Heart right ventricle (tissue), 16 donors: ENCODE measurements around the gene PERM1. TPM values are rescaled to one million over a fixed set of nuclear protein-coding genes. Genes with fewer than 3 reads are reported as not detected.
A peak's percentile ranks its signal among the peaks of the same experiment; 100 is the strongest.

ENCODE experiments used
- ATAC-seq, 8 donors: fragments of 200-7000 bp; cut with Tn5 transposase; one replicate each; pipeline ENCODE4 v1.9.1; 2020; ENCODE audit warnings: mild to moderate bottlenecking in 8 of 8, moderate library complexity in 8 of 8, moderate number of reproducible peaks in 1 of 8
- DNase-seq, 2 donors: peaks; one replicate each; pipeline ENCODE4 v3.0.0-alpha.2; 2020
- H3K27ac ChIP-seq, 10 donors: fragments of 200-600 bp; sonication (generic) in 2 of 10; one replicate each; pipeline versions ENCODE4 v1.5.0 to v1.8.0; 2020 to 2022; ENCODE audit warnings: mild to moderate bottlenecking in 3 of 10
- H3K27me3 ChIP-seq, 7 donors: fragments of 200-600 bp; one replicate each; pipeline ENCODE4 v1.8.0; 2021 to 2022; ENCODE audit warnings: mild to moderate bottlenecking in 2 of 7
- H3K36me3 ChIP-seq, 9 donors: fragments of 200-600 bp; sonication (generic) in 1 of 9; one replicate each; pipeline versions ENCODE4 v1.5.0 to v1.8.0; 2020 to 2022; ENCODE audit warnings: mild to moderate bottlenecking in 2 of 9
- H3K4me1 ChIP-seq, 9 donors: fragments of 200-600 bp; sonication (generic) in 1 of 9; one replicate each; pipeline versions ENCODE4 v1.5.0 to v1.8.0; 2020 to 2022; ENCODE audit warnings: mild to moderate bottlenecking in 4 of 9
- H3K4me3 ChIP-seq, 10 donors: fragments of 200-600 bp; sonication (generic) in 2 of 10; one replicate each; pipeline versions ENCODE4 v1.5.0 to v1.8.0; 2020 to 2022; ENCODE audit warnings: mild to moderate bottlenecking in 7 of 10, moderate library complexity in 2 of 10
- H3K9me3 ChIP-seq, 11 donors: fragments of 200-600 bp in 10 of 11; sonication (generic) in 2 of 11; one replicate each; pipeline versions ENCODE4 v1.5.0 to v1.8.0; 2013 to 2022; ENCODE audit warnings: mild to moderate bottlenecking in 2 of 11, control low read depth in 1 of 11, moderate library complexity in 1 of 11
- CTCF ChIP-seq, 9 donors: fragments of 200-600 bp; sonication (generic) in 2 of 9; IDR thresholded peaks; one replicate each; pipeline versions ENCODE4 v1.5.0 to v1.8.0; 2021 to 2022; ENCODE audit warnings: antibody characterized with exemption in 9 of 9, mild to moderate bottlenecking in 5 of 9, moderate library complexity in 1 of 9
- WGBS, 2 donors: extraction: QIAGEN DNeasy Blood & Tissue Kit; methylation state at CpG; one replicate each; pipeline ENCODE4 v1.1.7; 2013; ENCODE audit warnings: inconsistent platforms in 1 of 2; 5-methylcytosine and 5-hydroxymethylcytosine counted together
- intact Hi-C, 10 donors: fragments of 100-400 bp; cut with DNase I; formaldehyde crosslinking; loops; one replicate each; pipeline versions ENCODE4 v1.11.1 to v1.14.2; 2022
- polyA plus RNA-seq, 2 donors: library from polyadenylated mRNA; stranded (reverse); fragments of 200-250 nt; gene quantifications; one replicate each; pipeline ENCODE4 v1.2.3, GENCODE V29; 2013
- total RNA-seq, 10 donors: library from RNA; stranded (reverse); fragmentation: NEBNext Ultra II Directional in 3 of 10; extraction: Animal tissue kit (Norgen Biotek cat#: 25700) in 3 of 10; gene quantifications; one replicate each; pipeline versions ENCODE4 v1.2.1 to v1.2.4, GENCODE V29; 2021 to 2023
- donor health status: Arrhythmogenic right ventricular cardiomyopathy.
- donor health status: ischemic (EF 13 %, LVEDD 7.1; RV severe dilation, severe dysfunction).
- donor health status: healthy with polysubstance abuse.
- donor health status: DM: no; HTN: yes; CAD: no.
- donor health status: DM: no; HTN: no; CAD: no.
- donor health status: ischemic (EF 25% LVEDD 6.9; RV normal size, moderate dysfunction).
- donor health status: ischemic (EF 25% LVEDD 5.7; RV mildly dilated, moderate dysfunction).
- donor health status: healthy.
- donor health status: DM: yes; HTN: yes; CAD: no.
- donor health status: Ischemic cardiomyopathy.
- donor health status: ischemic (EF 35%, LVEDD 5.7; RV mildly dilated, moderate dysfunction).
- donor health status: nonischemic (EF 11% LVEDD 7.7; RV severe dilation, severe dysfunction).
- donor health status: DM: yes; HTN: yes; CAD: no.
- donor health status: PGD.
- donor health status: ischemic (EF 29% LVEDD 5.4; RV normal size, mild dysfunction).
- donor health status: nonischemic (EF 23%, LVEDD 6.1; RV moderate dilation, normal function).

PERM1 gene
- total and polyA plus RNA-seq, 12 donors, result 55.1 to 513 (median 122) TPM

GRCh38 chr1:1001057-1001783 is 19.3 kb upstream of the PERM1 start:
- Histone ChIP-seq H3K4me1 (peaks cover 14 to 67% (median 39%) of the 10 kb centered on the region in 9 donors), H3K4me3 (peak overlapping the region; percentile 52 to 94 (median 76)), H3K27me3 (peaks cover 0 to 93% (median 0%) of the 10 kb centered on the region in 7 donors), H3K36me3 (peaks cover 0 to 17% (median 0%) of the 10 kb centered on the region in 9 donors), H3K27ac (peak overlapping the region; percentile 96 to 100 (median 100)), H3K9me3 (no peaks in the 10 kb centered on the region)
- ATAC-seq, result peak in 2 of 8 donors; percentile 1 to 5
- WGBS, 2 donors, result 1 to 2% methylated on average over 49 to 58 of the region's 58 CpGs
- DNase-seq, result peak; percentile 20 to 24
- intact Hi-C loops, result no loop called here
- TF ChIP-seq CTCF (IDR thresholded peaks at IDR 0.05), result no peak

- peak overlapping the region; percentile 52 to 94 (median 76) for H3K4me3 ChIP-seq
- peaks cover 0 to 93% (median 0%) of the 10 kb centered on the region in 7 donors for H3K27me3 ChIP-seq
- 1% methylated on average over 73 to 75 of the region's 75 CpGs for WGBS, 2 donors
- peak in 1 of 9 donors; percentile 13 for TF ChIP-seq CTCF (IDR thresholded peaks at IDR 0.05)
- intact Hi-C loops, result no loop called here
- H3K4me1 ChIP-seq, result peaks cover 9 to 60% (median 35%) of the 10 kb centered on the region in 9 donors
- peak; percentile 82 to 85 for DNase-seq
- peaks cover 0 to 17% (median 0%) of the 10 kb centered on the region in 9 donors for H3K36me3 ChIP-seq
- H3K9me3 ChIP-seq, result no peaks in the 10 kb centered on the region
- peak overlapping the region; percentile 96 to 100 (median 100) for H3K27ac ChIP-seq
- peak; percentile 60 to 74 (median 63) for ATAC-seq
Measured at GRCh38 chr1:1000357-1001056, 18.6 kb upstream of the PERM1 start.

GRCh38 chr1:999725-1000356 is 17.9 kb upstream of the PERM1 start, which contains the start of gene HES4:
Gene HES4 (minus strand): TSS chr1:1000097. CDS start chr1:999973, 124 bp downstream.
- 0 to 1% methylated on average over 89 to 95 of the region's 95 CpGs for WGBS, 2 donors
- intact Hi-C loops, result no loop called here
- peak within 1 kb of the TSS; percentile 96 to 100 (median 100) for H3K27ac ChIP-seq
- peaks cover 0 to 93% (median 0%) of the 10 kb centered on the region in 7 donors for H3K27me3 ChIP-seq
- H3K36me3 ChIP-seq, result peaks cover 0 to 17% (median 0%) of the 10 kb centered on the region in 9 donors
- peak; percentile 76 to 87 (median 82) for ATAC-seq
- peak within 1 kb of the TSS; percentile 52 to 94 (median 76) for H3K4me3 ChIP-seq
- peak; percentile 94 to 96 for DNase-seq
- peak in 1 of 9 donors; percentile 9 for TF ChIP-seq CTCF (IDR thresholded peaks at IDR 0.05)
- peaks cover 3 to 54% (median 28%) of the 10 kb centered on the region in 9 donors for H3K4me1 ChIP-seq
- H3K9me3 ChIP-seq, result no peaks in the 10 kb centered on the region
